ENCODE measurements around the gene NADK2. TPM values are rescaled to one million over a fixed set of nuclear protein-coding genes. Genes with fewer than 3 reads are reported as not detected.
"Not testable (repeated sequence)": the region's sequence is repeated elsewhere in the genome, so short reads cannot be mapped to it uniquely, and the experiment has no call there.

Gene NADK2
- total and polyA plus RNA-seq, 2 donors (not counting 1 experiment from before 2014, with no cell fraction given): 11.6 to 26.9 TPM

DNA sequence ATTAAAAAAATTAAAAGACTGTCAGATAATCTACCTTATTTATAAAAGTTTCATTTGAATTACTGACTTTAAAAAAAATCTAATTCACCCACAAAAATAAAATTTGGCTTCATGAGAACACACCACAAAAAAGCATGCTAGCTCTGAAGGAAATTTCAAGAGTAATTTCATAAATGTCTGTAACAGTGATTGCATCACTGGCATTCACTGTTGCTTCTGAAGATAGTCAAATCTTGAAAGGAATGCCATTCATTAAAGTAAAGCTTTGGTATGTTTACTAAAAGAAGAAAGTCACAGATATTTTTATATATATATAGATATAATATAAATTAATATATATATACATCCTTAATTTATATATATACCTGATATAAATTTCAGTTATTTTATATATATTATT lies 43.4 kb downstream of the NADK2 start:
- no peak overlapping the region for H2AFZ ChIP-seq (ENCODE audit: low read length)
- no peak overlapping the region for H3K27ac ChIP-seq (ENCODE audit: insufficient read depth, low read length)
- no peak overlapping the region for H3K9ac ChIP-seq (ENCODE audit: insufficient read depth, low read length)
- DNase-seq (ENCODE audit: low read depth in 2 of 2): peak in 1 of 2 donors; percentile 25
- no peaks in the 10 kb centered on the region for H3K79me2 ChIP-seq (ENCODE audit: control insufficient read depth, insufficient read depth, low read length)
- TF ChIP-seq EZH2 (IDR thresholded peaks at IDR 0.05; ENCODE audit: low read length, missing control alignments): no peak
- TF ChIP-seq, protein P1, sequence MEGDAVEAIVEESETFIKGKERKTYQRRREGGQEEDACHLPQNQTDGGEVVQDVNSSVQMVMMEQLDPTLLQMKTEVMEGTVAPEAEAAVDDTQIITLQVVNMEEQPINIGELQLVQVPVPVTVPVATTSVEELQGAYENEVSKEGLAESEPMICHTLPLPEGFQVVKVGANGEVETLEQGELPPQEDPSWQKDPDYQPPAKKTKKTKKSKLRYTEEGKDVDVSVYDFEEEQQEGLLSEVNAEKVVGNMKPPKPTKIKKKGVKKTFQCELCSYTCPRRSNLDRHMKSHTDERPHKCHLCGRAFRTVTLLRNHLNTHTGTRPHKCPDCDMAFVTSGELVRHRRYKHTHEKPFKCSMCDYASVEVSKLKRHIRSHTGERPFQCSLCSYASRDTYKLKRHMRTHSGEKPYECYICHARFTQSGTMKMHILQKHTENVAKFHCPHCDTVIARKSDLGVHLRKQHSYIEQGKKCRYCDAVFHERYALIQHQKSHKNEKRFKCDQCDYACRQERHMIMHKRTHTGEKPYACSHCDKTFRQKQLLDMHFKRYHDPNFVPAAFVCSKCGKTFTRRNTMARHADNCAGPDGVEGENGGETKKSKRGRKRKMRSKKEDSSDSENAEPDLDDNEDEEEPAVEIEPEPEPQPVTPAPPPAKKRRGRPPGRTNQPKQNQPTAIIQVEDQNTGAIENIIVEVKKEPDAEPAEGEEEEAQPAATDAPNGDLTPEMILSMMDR (conservative IDR thresholded peaks at IDR 0.05 in 1 of 2, IDR thresholded peaks at IDR 0.05 in 1 of 2; ENCODE audit: low read depth in 1 of 2, low read length in 2 of 2): no peak
- H3K27me3 ChIP-seq (ENCODE audit: control insufficient read depth, insufficient read depth, low read length): no peaks in the 10 kb centered on the region
- peaks cover 3% of the 10 kb centered on the region for H3K4me1 ChIP-seq (ENCODE audit: control insufficient read depth, extremely low read depth, insufficient read depth, low read length)
- H3K9me3 ChIP-seq (ENCODE audit: control insufficient read depth, insufficient read depth, low read depth, low read length): no peaks in the 10 kb centered on the region
- H4K20me1 ChIP-seq (ENCODE audit: control insufficient read depth, extremely low read depth, insufficient read depth, low read length): no peaks in the 10 kb centered on the region
- H3K4me3 ChIP-seq (replicated peaks in 1 of 4; ENCODE audit: control extremely low read depth in 1 of 4, insufficient read depth in 1 of 4, low read depth in 3 of 4, low read length in 4 of 4): no peak overlapping the region
- H3K36me3 ChIP-seq (ENCODE audit: control insufficient read depth, insufficient read depth, low read length): peaks cover 3% of the 10 kb centered on the region
- no peak overlapping the region for H3K4me2 ChIP-seq (ENCODE audit: extremely low read depth, insufficient read depth, low read length)

- Histone ChIP-seq H3K27me3 (ENCODE audit: control insufficient read depth, insufficient read depth, low read length) (no peaks in the 10 kb centered on the region), H3K9me3 (ENCODE audit: control insufficient read depth, insufficient read depth, low read depth, low read length) (no peaks in the 10 kb centered on the region), H2AFZ (ENCODE audit: low read length) (no peak overlapping the region), H4K20me1 (ENCODE audit: control insufficient read depth, extremely low read depth, insufficient read depth, low read length) (no peaks in the 10 kb centered on the region), H3K36me3 (ENCODE audit: control insufficient read depth, insufficient read depth, low read length) (peaks cover 2% of the 10 kb centered on the region), H3K4me3 (replicated peaks in 1 of 4; ENCODE audit: control extremely low read depth in 1 of 4, insufficient read depth in 1 of 4, low read depth in 3 of 4, low read length in 4 of 4) (no peak overlapping the region), H3K4me2 (ENCODE audit: extremely low read depth, insufficient read depth, low read length) (no peak overlapping the region), H3K9ac (ENCODE audit: insufficient read depth, low read length) (no peak overlapping the region), H3K4me1 (ENCODE audit: control insufficient read depth, extremely low read depth, insufficient read depth, low read length) (no peaks in the 10 kb centered on the region), H3K27ac (ENCODE audit: insufficient read depth, low read length) (no peak overlapping the region), H3K79me2 (ENCODE audit: control insufficient read depth, insufficient read depth, low read length) (no peaks in the 10 kb centered on the region)
- no peak for DNase-seq (ENCODE audit: low read depth in 2 of 2)
- no peak for TF ChIP-seq EZH2 (IDR thresholded peaks at IDR 0.05; ENCODE audit: low read length, missing control alignments)
- TF ChIP-seq, protein P1 (conservative IDR thresholded peaks at IDR 0.05 in 1 of 2, IDR thresholded peaks at IDR 0.05 in 1 of 2; ENCODE audit: low read depth in 1 of 2, low read length in 2 of 2): no peak
Observed at GRCh38 chr5:36193746-36194145, 48.0 kb downstream of the NADK2 start.

- H3K27ac ChIP-seq (ENCODE audit: insufficient read depth, low read length); H4K20me1 ChIP-seq (ENCODE audit: control insufficient read depth, extremely low read depth, insufficient read depth, low read length); H3K4me2 ChIP-seq (ENCODE audit: extremely low read depth, insufficient read depth, low read length); DNase-seq (ENCODE audit: low read depth in 2 of 2); H3K4me3 ChIP-seq (replicated peaks in 1 of 4; ENCODE audit: control extremely low read depth in 1 of 4, insufficient read depth in 1 of 4, low read depth in 3 of 4, low read length in 4 of 4); H3K36me3 ChIP-seq (ENCODE audit: control insufficient read depth, insufficient read depth, low read length); H3K79me2 ChIP-seq (ENCODE audit: control insufficient read depth, insufficient read depth, low read length); H2AFZ ChIP-seq (ENCODE audit: low read length); H3K27me3 ChIP-seq (ENCODE audit: control insufficient read depth, insufficient read depth, low read length); H3K4me1 ChIP-seq (ENCODE audit: control insufficient read depth, extremely low read depth, insufficient read depth, low read length); H3K9me3 ChIP-seq (ENCODE audit: control insufficient read depth, insufficient read depth, low read depth, low read length); H3K9ac ChIP-seq (ENCODE audit: insufficient read depth, low read length): not testable (repeated sequence)
Observed at GRCh38 chr5:36184408-36184807, 57.3 kb downstream of the NADK2 start.
